Activated naive CD8-positive, alpha-beta T cell treated with anti-CD3 and anti-CD28 coated beads, Interleukin-2, amount 50 U/mL, for 24 hours (primary cell): ENCODE measurements around the gene AVP.
"Not testable (repeated sequence)": the region's sequence is repeated elsewhere in the genome, so short reads cannot be mapped to it uniquely, and the experiment has no call there.

Experiments used
- ATAC-seq: fragments of 150-1000 bp; cut with Tn5 transposase; one replicate; pipeline ENCODE4 v1.10.0; 2021
- DNase-seq: peaks from one replicate; pipeline ENCODE4 v3.0.0; 2021
- H3K27ac Mint-ChIP-seq: one replicate; pipeline ENCODE4 v1.8.0; 2021; ENCODE audit warnings: mild to moderate bottlenecking, mixed read lengths
- H3K27me3 Mint-ChIP-seq: one replicate; pipeline ENCODE4 v1.8.0; 2021; ENCODE audit warnings: mixed read lengths
- H3K36me3 Mint-ChIP-seq: one replicate; pipeline ENCODE4 v1.8.0; 2021; ENCODE audit warnings: low read depth, mixed read lengths
- H3K4me1 Mint-ChIP-seq: one replicate; pipeline ENCODE4 v1.8.0; 2021; ENCODE audit warnings: mixed read lengths
- H3K4me3 Mint-ChIP-seq: one replicate; pipeline ENCODE4 v1.8.0; 2021; ENCODE audit warnings: mild to moderate bottlenecking, moderate library complexity, mixed read lengths
- H3K9me3 Mint-ChIP-seq: one replicate; pipeline ENCODE4 v1.8.0; 2021; ENCODE audit warnings: mixed read lengths

The AVP gene, protein sequence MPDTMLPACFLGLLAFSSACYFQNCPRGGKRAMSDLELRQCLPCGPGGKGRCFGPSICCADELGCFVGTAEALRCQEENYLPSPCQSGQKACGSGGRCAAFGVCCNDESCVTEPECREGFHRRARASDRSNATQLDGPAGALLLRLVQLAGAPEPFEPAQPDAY

GRCh38 chr20:3084283-3084985, at the start of gene AVP:
AVP (minus strand) TSS chr20:3084724; CDS start chr20:3084674, 50 bp downstream.
- H3K4me3 Mint-ChIP-seq, result peak within 1 kb of the TSS; percentile 38

GRCh38 chr20:3134151-3134550, 49.6 kb upstream of the AVP start:
- Mint-ChIP-seq H3K36me3 (peaks cover 3% of the 10 kb centered on the region), H3K27ac (no peak overlapping the region), H3K9me3 (no peaks in the 10 kb centered on the region), H3K4me1 (peaks cover 16% of the 10 kb centered on the region), H3K4me3 (no peak overlapping the region), H3K27me3 (no peaks in the 10 kb centered on the region)
- no peak for DNase-seq
- ATAC-seq, result no peak

More at GRCh38 chr20:3084283-3084985, at the start of gene AVP:
- Mint-ChIP-seq H3K36me3 (no peaks in the 10 kb centered on the region), H3K4me1 (peaks cover 9% of the 10 kb centered on the region), H3K27me3 (peaks cover 45% of the 10 kb centered on the region), H3K27ac (no peak within 1 kb of the TSS), H3K9me3 (no peaks in the 10 kb centered on the region)
- ATAC-seq (no peak), DNase-seq (no peak)

- H3K27ac Mint-ChIP-seq, result no peak overlapping the region
- no peak overlapping the region for H3K4me3 Mint-ChIP-seq
- no peaks in the 10 kb centered on the region for H3K27me3 Mint-ChIP-seq
- no peak for DNase-seq
- H3K9me3 Mint-ChIP-seq, result no peaks in the 10 kb centered on the region
- H3K4me1 Mint-ChIP-seq, result peaks cover 12% of the 10 kb centered on the region
- H3K36me3 Mint-ChIP-seq, result peaks cover 3% of the 10 kb centered on the region
- ATAC-seq, result no peak
Measured at GRCh38 chr20:3133155-3133554, 48.6 kb upstream of the AVP start.

DNA sequence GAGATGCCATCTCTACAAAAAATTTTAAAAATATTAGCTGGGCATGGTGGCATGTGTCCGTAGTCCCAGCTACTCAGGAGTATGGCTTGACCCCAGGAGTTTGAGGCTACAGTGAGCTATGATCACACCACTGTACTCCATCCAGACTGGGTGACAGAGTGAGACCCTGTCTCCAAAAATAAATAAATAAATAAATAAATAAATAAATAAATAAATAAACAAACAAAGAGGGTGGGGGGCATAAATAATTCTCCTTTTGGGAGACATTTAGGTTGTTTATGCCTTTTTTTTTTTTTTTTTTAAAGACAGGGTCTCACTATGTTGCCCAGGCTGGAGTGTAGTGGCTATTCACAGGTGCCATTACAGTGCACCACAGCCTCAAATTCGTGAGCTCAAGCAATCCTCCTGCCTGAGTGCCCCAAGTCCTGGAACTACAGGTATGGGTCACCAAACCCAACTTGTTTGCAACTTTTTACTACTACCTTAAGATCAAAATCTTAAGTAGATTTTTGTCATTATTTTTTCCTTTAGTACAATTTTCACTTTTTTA, 45.6 kb upstream of the AVP start:
- DNase-seq, result no peak
- H3K4me3 Mint-ChIP-seq, result no peak overlapping the region
- no peaks in the 10 kb centered on the region for H3K9me3 Mint-ChIP-seq
- H3K36me3 Mint-ChIP-seq, result peaks cover 5% of the 10 kb centered on the region
- peaks cover 1% of the 10 kb centered on the region for H3K4me1 Mint-ChIP-seq
- H3K27me3 Mint-ChIP-seq, result no peaks in the 10 kb centered on the region
- H3K27ac Mint-ChIP-seq, result no peak overlapping the region
- ATAC-seq, result no peak

DNA sequence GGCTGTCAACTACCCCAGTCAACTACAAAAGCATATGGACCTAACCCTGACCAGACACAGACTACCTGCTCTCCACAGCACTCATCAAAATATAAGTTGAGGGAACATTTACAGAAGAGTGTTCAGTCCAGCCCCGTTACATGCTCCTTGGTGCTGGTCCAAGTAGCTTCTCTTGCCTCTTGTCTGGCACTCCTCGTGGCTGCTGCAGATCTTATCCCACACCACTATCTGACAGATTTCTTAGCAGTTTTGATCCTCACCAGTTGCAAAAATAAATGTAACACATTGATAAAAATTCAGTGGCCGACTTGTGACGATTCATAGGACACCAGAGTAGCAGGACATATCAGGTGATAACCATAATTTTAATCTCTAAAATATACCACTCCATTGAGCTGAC, 44.6 kb upstream of the AVP start:
- Mint-ChIP-seq H3K9me3 (no peaks in the 10 kb centered on the region), H3K27ac (no peak overlapping the region), H3K36me3 (peaks cover 4% of the 10 kb centered on the region), H3K4me1 (no peaks in the 10 kb centered on the region), H3K27me3 (no peaks in the 10 kb centered on the region), H3K4me3 (no peak overlapping the region)
- no peak for DNase-seq
- no peak for ATAC-seq

- Mint-ChIP-seq H3K36me3 (peaks cover 5% of the 10 kb centered on the region), H3K4me1 (peaks cover 2% of the 10 kb centered on the region), H3K9me3 (no peaks in the 10 kb centered on the region), H3K27ac (no peak overlapping the region), H3K4me3 (no peak overlapping the region), H3K27me3 (no peaks in the 10 kb centered on the region)
- ATAC-seq (no peak), DNase-seq (no peak)
Measured at GRCh38 chr20:3128275-3128984, 43.9 kb upstream of the AVP start.

GRCh38 chr20:3126527-3126859, 42.0 kb upstream of the AVP start:
- H3K4me1 Mint-ChIP-seq, result peaks cover 21% of the 10 kb centered on the region
- no peaks in the 10 kb centered on the region for H3K27me3 Mint-ChIP-seq
- DNase-seq (no peak), ATAC-seq (no peak)
- no peak overlapping the region for H3K27ac Mint-ChIP-seq
- peaks cover 23% of the 10 kb centered on the region for H3K36me3 Mint-ChIP-seq
- H3K4me3 Mint-ChIP-seq, result no peak overlapping the region
- peaks cover 4% of the 10 kb centered on the region for H3K9me3 Mint-ChIP-seq

DNA sequence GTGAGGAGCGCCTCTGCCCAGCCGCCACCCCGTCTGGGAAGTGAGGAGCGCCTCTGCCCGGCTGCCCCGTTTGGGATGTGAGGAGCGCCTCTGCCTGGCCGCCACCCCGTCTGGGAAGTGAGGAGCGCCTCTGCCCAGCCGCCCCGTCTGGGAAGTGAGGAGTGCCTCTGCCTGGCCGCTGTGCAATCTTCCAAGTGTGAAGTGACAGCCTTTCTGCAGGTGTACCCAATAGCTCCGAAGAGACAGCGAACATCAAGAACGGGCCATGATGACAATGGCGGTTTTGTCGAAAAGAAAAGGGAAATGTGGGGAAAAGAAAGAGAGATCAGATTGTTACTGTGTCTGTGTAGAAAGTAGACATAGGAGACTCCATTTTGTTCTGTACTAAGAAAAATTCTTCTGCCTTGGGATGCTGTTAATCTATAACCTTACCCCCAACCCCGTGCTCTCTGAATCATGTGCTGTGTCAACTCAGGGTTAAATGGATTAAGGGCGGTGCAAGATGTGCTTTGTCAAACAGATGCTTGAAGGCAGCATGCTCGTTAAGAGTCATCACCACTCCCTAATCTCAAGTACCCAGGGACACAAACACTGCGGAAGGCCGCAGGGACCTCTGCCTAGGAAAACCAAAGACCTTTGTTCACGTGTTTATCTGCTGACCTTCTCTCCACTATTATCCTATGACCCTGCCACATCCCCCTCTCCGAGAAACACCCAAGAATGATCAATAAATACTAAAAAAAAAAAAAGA, 41.4 kb upstream of the AVP start:
- H3K9me3 Mint-ChIP-seq, result not testable (repeated sequence)

GRCh38 chr20:3124773-3125560, 40.4 kb upstream of the AVP start:
- not testable (repeated sequence) for H3K27ac Mint-ChIP-seq, H3K4me3 Mint-ChIP-seq, DNase-seq, H3K27me3 Mint-ChIP-seq, ATAC-seq, H3K9me3 Mint-ChIP-seq
- Mint-ChIP-seq H3K4me1 (peaks cover 31% of the 10 kb centered on the region), H3K36me3 (peaks cover 33% of the 10 kb centered on the region)

More for the DNA sequence above, 41.4 kb upstream of the AVP start:
- Mint-ChIP-seq H3K36me3 (peaks cover 29% of the 10 kb centered on the region), H3K4me1 (peaks cover 26% of the 10 kb centered on the region)
- not testable (repeated sequence) for H3K27me3 Mint-ChIP-seq, DNase-seq, ATAC-seq, H3K27ac Mint-ChIP-seq, H3K4me3 Mint-ChIP-seq

DNA sequence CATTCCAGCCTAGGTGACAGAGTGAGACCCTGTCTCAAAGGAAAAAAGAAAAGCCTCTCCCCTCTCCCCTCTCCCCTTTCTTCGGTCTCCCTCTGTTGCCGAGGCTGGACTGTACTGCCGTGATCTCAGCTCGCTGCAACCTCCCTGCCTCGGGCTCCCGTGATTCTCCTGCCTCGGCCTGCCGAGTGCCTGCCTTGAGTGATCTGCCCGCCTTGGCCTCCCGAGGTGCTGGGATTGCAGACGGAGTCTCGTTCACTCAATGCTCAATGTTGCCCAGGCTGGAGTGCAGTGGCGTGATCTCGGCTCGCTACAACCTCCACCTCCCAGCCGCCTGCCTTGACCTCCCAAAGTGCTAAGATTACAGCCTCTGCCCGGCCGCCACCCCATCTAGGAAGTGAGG, 39.6 kb upstream of the AVP start:
- not testable (repeated sequence) for H3K9me3 Mint-ChIP-seq, H3K4me3 Mint-ChIP-seq, ATAC-seq, H3K27me3 Mint-ChIP-seq, H3K27ac Mint-ChIP-seq, DNase-seq
- peaks cover 34% of the 10 kb centered on the region for H3K36me3 Mint-ChIP-seq
- peaks cover 32% of the 10 kb centered on the region for H3K4me1 Mint-ChIP-seq

DNA sequence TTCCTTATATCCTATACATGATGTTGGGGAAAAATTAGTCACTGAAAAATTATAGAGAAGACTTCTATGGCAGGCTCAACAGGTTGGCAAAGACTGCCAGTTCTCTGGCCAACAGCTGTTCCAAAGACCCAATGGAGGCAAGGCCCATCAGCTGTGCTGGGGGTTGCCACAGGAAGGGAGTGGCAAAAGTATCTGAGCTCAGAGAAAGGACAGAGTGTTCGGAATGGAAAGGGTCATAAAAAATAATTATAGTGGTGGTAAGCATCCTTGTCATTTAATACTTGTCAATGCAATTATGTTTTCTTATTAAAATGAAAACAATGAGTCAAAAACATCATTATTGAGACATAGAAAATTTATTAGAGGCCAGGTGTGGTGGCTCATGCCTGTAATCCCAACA, 39.0 kb upstream of the AVP start:
- Mint-ChIP-seq H3K4me1 (peaks cover 32% of the 10 kb centered on the region), H3K4me3 (no peak overlapping the region), H3K36me3 (peaks cover 37% of the 10 kb centered on the region), H3K27me3 (no peaks in the 10 kb centered on the region), H3K27ac (peak overlapping the region; percentile 28), H3K9me3 (peaks cover 4% of the 10 kb centered on the region)
- ATAC-seq (no peak), DNase-seq (no peak)

- Mint-ChIP-seq H3K36me3 (peaks cover 37% of the 10 kb centered on the region), H3K9me3 (peaks cover 4% of the 10 kb centered on the region), H3K27me3 (no peaks in the 10 kb centered on the region), H3K4me3 (no peak overlapping the region), H3K27ac (peak overlapping the region; percentile 60), H3K4me1 (peaks cover 36% of the 10 kb centered on the region)
- DNase-seq (no peak), ATAC-seq (no peak)
Measured at GRCh38 chr20:3121955-3122610, 37.6 kb upstream of the AVP start.

GRCh38 chr20:3121271-3121911, 36.9 kb upstream of the AVP start:
- no peak for DNase-seq

More at GRCh38 chr20:3121271-3121911, 36.9 kb upstream of the AVP start:
- peaks cover 39% of the 10 kb centered on the region for H3K4me1 Mint-ChIP-seq
- no peaks in the 10 kb centered on the region for H3K27me3 Mint-ChIP-seq
- H3K9me3 Mint-ChIP-seq, result peaks cover 4% of the 10 kb centered on the region
- H3K36me3 Mint-ChIP-seq, result peaks cover 37% of the 10 kb centered on the region
- ATAC-seq, result no peak
- no peak overlapping the region for H3K4me3 Mint-ChIP-seq
- no peak overlapping the region for H3K27ac Mint-ChIP-seq
